K562 (cell line): ENCODE results near the gene PLEKHA6. TPM values are rescaled to one million over a fixed set of nuclear protein-coding genes. Genes with fewer than 3 reads are reported as not detected.

Source experiments
- BHLHE40 ChIP-seq: IDR thresholded peaks from 2 replicates; pipeline ENCODE4 v1.6.1; 2011; ENCODE audit warnings: low read length, improper control_type of control experiment
- CBX2 ChIP-seq: fragments of 200-600 bp; sonication (generic); IDR thresholded peaks from one replicate; pipeline ENCODE4 v1.6.1; 2012; ENCODE audit warnings: mild to moderate bottlenecking, low read length, inconsistent platforms; ENCODE audit not compliant: insufficient read depth, poor library complexity, severe bottlenecking
- CXXC5 ChIP-seq: fragments of 250-450 bp; sonication (Bioruptor Pico); IDR thresholded peaks from 2 replicates; pipeline ENCODE4 v1.8.0; 2022; ENCODE audit warnings: inconsistent platforms, mild to moderate bottlenecking, moderate library complexity
- DDX20 ChIP-seq: fragments of 450-650 bp; IDR thresholded peaks from 2 replicates; pipeline ENCODE4 v1.6.1; 2016; ENCODE audit warnings: missing genetic modification characterization, low read depth, mild to moderate bottlenecking, missing compliant biosample characterization, moderate library complexity
- ID3 ChIP-seq, 2 experiments: fragments of 250-450 bp in 1 of 2; fragments of 450-650 bp in 1 of 2; sonication (Bioruptor Pico) in 1 of 2; IDR thresholded peaks; 2 replicates each; pipeline versions ENCODE4 v1.6.1 to v1.8.0; 2016 to 2021; ENCODE audit warnings: mild to moderate bottlenecking in 2 of 2, moderate library complexity in 2 of 2, missing compliant biosample characterization in 1 of 2, missing genetic modification characterization in 1 of 2
- JUND ChIP-seq, 2 experiments: IDR thresholded peaks; 2 replicates in 1 of 2; 3 replicates in 1 of 2; pipeline ENCODE4 v1.6.1; 2011; ENCODE audit warnings: borderline replicate concordance in 2 of 2, low read depth in 2 of 2, low read length in 2 of 2, improper control_type of control experiment in 1 of 2, missing biosample characterization in 1 of 2, missing genetic modification characterization in 1 of 2, missing genetic modification reagents in 1 of 2
- KHSRP ChIP-seq: fragments of 450-650 bp; IDR thresholded peaks from 2 replicates; pipeline ENCODE4 v1.6.1; 2017
- NEUROD1 ChIP-seq: fragments of 150-350 bp; IDR thresholded peaks from 2 replicates; pipeline ENCODE4 v1.6.1; 2014; ENCODE audit warnings: borderline replicate concordance, low read length, low read depth; ENCODE audit not compliant: partially characterized antibody
- NFYB ChIP-seq: IDR thresholded peaks from 2 replicates; pipeline ENCODE4 v1.6.1; 2011; ENCODE audit warnings: mild to moderate bottlenecking, moderate library complexity; ENCODE audit not compliant: insufficient read length; ENCODE audit errors: extremely low read depth
- NONO ChIP-seq, 2 experiments: fragments of 200-400 bp in 1 of 2; fragments of 450-650 bp in 1 of 2; formaldehyde crosslinking in 1 of 2; IDR thresholded peaks; 2 replicates each; pipeline ENCODE4 v1.6.1; 2017; ENCODE audit warnings: low read depth in 2 of 2, mild to moderate bottlenecking in 2 of 2, moderate library complexity in 2 of 2, low read length in 1 of 2
- NUFIP1 ChIP-seq: fragments of 450-650 bp; IDR thresholded peaks from 2 replicates; pipeline ENCODE4 v1.6.1; 2018; ENCODE audit not compliant: partially characterized antibody
- PRPF4 ChIP-seq: fragments of 200-400 bp; formaldehyde crosslinking; IDR thresholded peaks from one replicate; pipeline ENCODE4 v1.6.1; 2017; ENCODE audit warnings: low read length, low read depth, mild to moderate bottlenecking; ENCODE audit not compliant: insufficient read depth, poor library complexity, severe bottlenecking
- PTRF ChIP-seq: fragments of 450-650 bp; IDR thresholded peaks from 2 replicates; pipeline ENCODE4 v1.6.1; 2016; ENCODE audit warnings: mild to moderate bottlenecking, missing genetic modification characterization, missing compliant biosample characterization
- RCOR1 ChIP-seq, 2 experiments: IDR thresholded peaks; 2 replicates each; pipeline ENCODE4 v1.6.1; 2012; ENCODE audit warnings: low read depth in 2 of 2, low read length in 2 of 2, borderline replicate concordance in 1 of 2, improper control_type of control experiment in 1 of 2
- RREB1 ChIP-seq: fragments of 250-450 bp; sonication (Bioruptor Pico); IDR thresholded peaks from 2 replicates; pipeline ENCODE4 v1.4.0; 2020
- SOX6 ChIP-seq: fragments of 450-650 bp; IDR thresholded peaks from 2 replicates; pipeline ENCODE4 v1.6.1; 2014; ENCODE audit warnings: mild to moderate bottlenecking
- ZFP30 ChIP-seq: fragments of 250-450 bp; sonication (Bioruptor Pico); IDR thresholded peaks from 2 replicates; pipeline ENCODE4 v1.8.0; 2022; ENCODE audit warnings: moderate library complexity, mild to moderate bottlenecking, inconsistent platforms, borderline replicate concordance
- ZNF146 ChIP-seq: IDR thresholded peaks from one replicate; pipeline ENCODE4 v1.6.1; 2018; ENCODE audit warnings: missing compliant biosample characterization; ENCODE audit not compliant: unreplicated experiment
- ZNF444 ChIP-seq: fragments of 250-450 bp; sonication (Bioruptor Pico); IDR thresholded peaks from 2 replicates; pipeline ENCODE4 v1.4.0; 2020; ENCODE audit warnings: mild to moderate bottlenecking, moderate library complexity
- ZNF77 ChIP-seq: fragments of 250-450 bp; sonication (Bioruptor Pico); IDR thresholded peaks from 2 replicates; pipeline ENCODE4 v1.5.0; 2020
- polyA plus RNA-seq, 8 experiments: library from polyadenylated mRNA; depleted of rRNA in 4 of 8; stranded (reverse) in 5 of 8; unstranded in 3 of 8; fragments of >200 nt; fragmentation: Nextera tagmentation in 2 of 8; fragmentation: Illumina TruSeq in 1 of 8; extraction: Ambion mirVana in 2 of 8; extraction: Trizol in 1 of 8; gene quantifications; 2 replicates each; pipeline versions ENCODE4 v1.2.1 to v1.2.3, GENCODE V29; 2011 to 2014; ENCODE audit warnings: inconsistent platforms in 1 of 8, missing spikeins in 1 of 8
- total RNA-seq, 7 experiments: library from RNA; depleted of rRNA in 6 of 7; stranded (reverse); fragments of >200 nt in 6 of 7; fragmentation: Illumina TruSeq in 2 of 7; extraction: Trizol in 2 of 7; gene quantifications; 2 replicates each; pipeline versions ENCODE4 v1.2.1 to v1.2.3, GENCODE V29; 2011 to 2021; ENCODE audit warnings: low replicate concordance in 1 of 7

Gene PLEKHA6
- total and polyA plus RNA-seq, 9 of the 15 experiments (the other 6 are each of a cell fraction or from before 2014, with no cell fraction given), result under 0.01 to 0.33 (median 0.01) TPM; not detected in 4

DNA sequence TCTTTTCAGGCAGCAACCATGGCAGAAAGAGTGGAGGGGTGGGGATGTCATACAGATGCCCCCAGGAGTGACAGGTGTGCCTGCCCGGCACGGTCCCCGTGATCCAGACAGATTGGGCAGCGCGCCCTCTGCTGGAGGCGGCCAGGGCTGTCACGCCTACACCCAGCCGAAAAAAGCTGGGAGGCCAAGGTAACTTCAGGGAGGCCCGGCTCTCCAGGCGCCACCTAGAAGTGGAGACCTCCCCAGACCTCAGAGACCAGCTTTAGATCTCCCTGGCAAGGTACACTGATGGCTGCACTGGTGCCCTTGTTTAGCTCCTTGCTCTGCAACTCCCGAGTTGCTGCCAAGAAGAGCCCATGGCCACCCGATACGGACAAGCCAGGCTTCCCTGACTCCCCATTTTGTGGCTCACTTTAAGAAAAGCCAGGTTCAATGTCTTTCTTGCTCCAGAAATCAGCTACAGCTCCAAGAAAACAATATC, 152.6 kb downstream of the PLEKHA6 start (continued):
- TF ChIP-seq RREB1 (0 out of 2 replicates have a peak, but pooled peaks have one; percentile 15), NONO (IDR thresholded peaks at IDR 0.05; ENCODE audit: low read depth in 2 of 2, low read length in 1 of 2) (no peak), ZNF146 (CRISPR knock-in tag) (no peak), NEUROD1 (no peak), NUFIP1 (no peak), BHLHE40 (peak; percentile 66), ZNF444 (CRISPR knock-in tag) (no peak), RCOR1 (IDR thresholded peaks at IDR 0.05; ENCODE audit: borderline replicate concordance in 1 of 2, low read depth in 2 of 2, low read length in 2 of 2) (0 out of 4 replicates have a peak, but pooled peaks of 1 of the 2 experiments have one; percentile 31), ZFP30 (CRISPR knock-in tag) (no peak), CXXC5 (CRISPR knock-in tag) (no peak), JUND (IDR thresholded peaks at IDR 0.05; ENCODE audit: borderline replicate concordance, low read depth, low read length) (peak; percentile 25; the same call in 1 of the 2 replicates), JUND (tag; IDR thresholded peaks at IDR 0.05; ENCODE audit: borderline replicate concordance, low read depth, low read length) (no peak; the same call in 2 of the 3 replicates), PTRF (tag) (no peak), SOX6 (no peak), DDX20 (no peak), PRPF4 (no peak), ZNF77 (CRISPR knock-in tag) (no peak), KHSRP (no peak), NFYB (no peak), CBX2 (no peak), ID3 (CRISPR knock-in tag; IDR thresholded peaks at IDR 0.05) (no peak), ID3 (tag; IDR thresholded peaks at IDR 0.05) (no peak)
